OCI-LY1 (cell line): ENCODE measurements around the gene NRGN.

Experiments
- CTCF ChIP-seq: fragments of 200-600 bp; sonication (generic), shearing (Covaris generic); IDR thresholded peaks from 2 replicates; pipeline ENCODE4 v1.5.1; 2017; ENCODE audit warnings: mild to moderate bottlenecking, antibody characterized with exemption, low read length, moderate library complexity, mixed read lengths
- EZH2 ChIP-seq: fragments of 200-600 bp; sonication (generic), shearing (Covaris generic); IDR thresholded peaks from 2 replicates; pipeline ENCODE4 v1.8.0; 2017; ENCODE audit warnings: borderline replicate concordance, mixed run types, mild to moderate bottlenecking, antibody characterized with exemption, low read length, moderate library complexity, mixed read lengths

GRCh38 chr11:124716591-124716990, 23.2 kb upstream of the NRGN start:
- TF ChIP-seq CTCF (no peak), EZH2 (no peak)
